NB4 (cell line): ENCODE measurements around the gene NOP9.

ENCODE experiments used
- POLR2A ChIP-seq: IDR thresholded peaks from 2 replicates; pipeline ENCODE4 v1.6.1; 2011; ENCODE audit warnings: mild to moderate bottlenecking; ENCODE audit not compliant: insufficient read length; ENCODE audit errors: extremely low read depth
- TF ChIP-seq, protein P1 (sequence below): IDR thresholded peaks from one replicate; pipeline ENCODE4 v1.5.1; 2012; ENCODE audit warnings: low read depth, low read length

DNA sequence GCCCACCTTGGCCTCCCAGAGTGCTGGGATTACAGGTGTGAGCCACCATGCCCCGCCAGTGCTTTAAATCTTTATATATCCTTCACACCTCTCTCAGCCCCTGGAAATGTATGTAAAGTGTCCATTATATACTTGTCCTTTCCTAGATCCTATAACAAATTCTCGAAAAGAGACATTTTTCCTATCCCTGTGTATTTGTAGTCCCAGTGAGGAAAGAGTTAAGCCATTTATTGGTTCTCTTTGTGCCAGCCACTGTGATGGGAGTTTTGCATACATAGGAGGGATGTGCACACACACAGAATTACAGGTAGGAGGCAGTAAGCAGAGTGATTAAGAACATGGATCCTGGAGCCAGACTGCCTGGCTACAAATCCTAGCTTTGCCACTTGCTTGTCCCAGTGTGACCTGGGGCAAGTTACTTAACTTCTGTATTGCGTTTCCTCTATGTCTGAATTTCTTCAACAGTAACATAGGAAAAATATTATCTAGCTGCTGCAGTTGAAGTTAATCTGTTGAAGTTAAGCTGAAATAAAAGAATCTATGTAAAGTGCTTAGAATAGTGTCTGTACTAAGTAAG, 26.1 kb upstream of the NOP9 start:
- TF ChIP-seq, protein P1, sequence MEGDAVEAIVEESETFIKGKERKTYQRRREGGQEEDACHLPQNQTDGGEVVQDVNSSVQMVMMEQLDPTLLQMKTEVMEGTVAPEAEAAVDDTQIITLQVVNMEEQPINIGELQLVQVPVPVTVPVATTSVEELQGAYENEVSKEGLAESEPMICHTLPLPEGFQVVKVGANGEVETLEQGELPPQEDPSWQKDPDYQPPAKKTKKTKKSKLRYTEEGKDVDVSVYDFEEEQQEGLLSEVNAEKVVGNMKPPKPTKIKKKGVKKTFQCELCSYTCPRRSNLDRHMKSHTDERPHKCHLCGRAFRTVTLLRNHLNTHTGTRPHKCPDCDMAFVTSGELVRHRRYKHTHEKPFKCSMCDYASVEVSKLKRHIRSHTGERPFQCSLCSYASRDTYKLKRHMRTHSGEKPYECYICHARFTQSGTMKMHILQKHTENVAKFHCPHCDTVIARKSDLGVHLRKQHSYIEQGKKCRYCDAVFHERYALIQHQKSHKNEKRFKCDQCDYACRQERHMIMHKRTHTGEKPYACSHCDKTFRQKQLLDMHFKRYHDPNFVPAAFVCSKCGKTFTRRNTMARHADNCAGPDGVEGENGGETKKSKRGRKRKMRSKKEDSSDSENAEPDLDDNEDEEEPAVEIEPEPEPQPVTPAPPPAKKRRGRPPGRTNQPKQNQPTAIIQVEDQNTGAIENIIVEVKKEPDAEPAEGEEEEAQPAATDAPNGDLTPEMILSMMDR, result peak; percentile 1
- TF ChIP-seq POLR2A, result no peak
